Measurements from ENCODE around the gene AXIN2.
"Not testable (repeated sequence)": the region's sequence is repeated elsewhere in the genome, so short reads cannot be mapped to it uniquely, and the experiment has no call there.

The AXIN2 gene

GRCh38 chr17:65487990-65488389, 73.5 kb downstream of the AXIN2 start:
- no peak overlapping the region for H3K4me3 ChIP-seq (ENCODE audit: low read depth, low read length)

GRCh38 chr17:65487161-65487560, 74.3 kb downstream of the AXIN2 start:
- no peak overlapping the region for H3K4me3 ChIP-seq (ENCODE audit: low read depth, low read length)

DNA sequence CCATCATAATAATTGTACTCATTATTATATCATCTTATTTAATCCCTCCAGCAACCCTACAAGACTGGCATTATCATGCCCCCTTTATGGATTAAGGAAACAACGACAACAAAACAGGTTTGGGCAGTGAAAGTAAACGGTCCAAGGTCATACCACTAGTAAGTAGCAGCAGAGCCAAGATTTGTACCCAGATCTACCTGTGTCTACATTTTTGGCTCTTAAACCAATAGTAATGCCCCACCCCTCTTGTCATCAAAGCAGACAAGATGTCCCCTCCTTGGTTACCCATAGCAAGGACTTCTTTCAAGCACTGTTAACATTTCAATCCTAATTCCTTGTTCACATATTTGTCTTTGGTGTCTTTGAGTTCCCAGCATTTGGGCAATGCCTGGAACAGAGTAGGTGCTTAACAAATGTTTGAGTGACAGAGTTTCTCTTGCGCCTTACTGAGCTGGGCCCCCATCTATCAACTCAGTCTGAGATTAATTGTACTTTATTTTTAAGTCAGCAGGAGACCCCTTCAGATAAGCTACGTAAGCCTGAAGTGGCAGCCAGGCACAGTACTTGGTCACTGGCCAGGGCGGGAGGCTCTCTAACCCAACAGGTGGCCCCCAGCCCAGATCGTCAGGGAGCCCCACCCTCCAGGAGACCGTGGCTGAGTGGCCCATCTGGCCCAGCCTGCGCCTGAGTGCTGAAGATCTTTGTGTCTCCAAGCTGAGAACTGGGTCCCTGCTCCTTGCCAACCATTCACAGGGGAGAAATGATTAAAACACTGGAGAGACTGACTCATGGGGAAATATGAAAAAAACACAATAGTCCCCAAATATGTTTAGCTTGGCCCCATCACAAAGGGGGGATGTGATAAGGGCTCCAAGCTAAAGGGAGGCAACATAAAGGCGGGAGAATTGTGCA, 75.8 kb downstream of the AXIN2 start:
- no peak overlapping the region for H3K4me3 ChIP-seq (ENCODE audit: low read depth, low read length)

DNA sequence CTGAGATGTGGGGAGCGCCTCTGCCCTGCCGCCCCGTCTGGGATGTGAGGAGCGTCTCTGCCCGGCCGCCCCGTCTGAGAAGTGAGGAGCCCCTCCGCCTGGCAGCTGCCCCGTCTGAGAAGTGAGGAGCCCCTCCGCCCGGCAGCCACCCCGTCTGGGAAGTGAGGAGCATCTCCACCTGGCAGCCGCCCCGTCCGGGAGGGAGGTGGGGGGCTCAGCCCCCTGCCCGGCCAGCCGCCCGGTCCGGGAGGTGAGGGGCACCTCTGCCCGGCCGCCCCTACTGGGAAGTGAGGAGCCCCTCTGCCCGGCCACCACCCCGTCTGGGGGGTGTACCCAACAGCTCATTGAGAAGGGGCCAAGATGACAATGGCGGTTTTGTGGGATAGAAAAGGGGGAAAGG, 77.0 kb downstream of the AXIN2 start:
- H3K4me3 ChIP-seq (ENCODE audit: low read depth, low read length) = not testable (repeated sequence)

GRCh38 chr17:65483438-65483837, 78.0 kb downstream of the AXIN2 start:
- H3K4me3 ChIP-seq (ENCODE audit: low read depth, low read length) = no peak overlapping the region

- no peak overlapping the region for H3K4me3 ChIP-seq (ENCODE audit: low read depth, low read length)
These were observed 79.2 kb downstream of the AXIN2 start for GRCh38 chr17:65482201-65482600.

GRCh38 chr17:65479282-65479681, 82.2 kb downstream of the AXIN2 start:
- no peak overlapping the region for H3K4me3 ChIP-seq (ENCODE audit: low read depth, low read length)

Data from iPS-11a (cell line).